D721Med (cell line): ENCODE measurements around the gene HOXB4.

Experiments used
- DNase-seq: peaks from one replicate; pipeline ENCODE4 v3.0.0; 2011; ENCODE audit warnings: low spot score; ENCODE audit not compliant: insufficient read length
- FAIRE-seq: peaks from 2 replicates; lab custom pipeline; 2011; peaks lifted over from hg19 to GRCh38; lab: Jason Lieb, UNC
- TF ChIP-seq, protein P1 (sequence below): IDR thresholded peaks from 2 replicates; pipeline ENCODE4 v1.5.1; 2012; ENCODE audit warnings: mild to moderate bottlenecking, control low read depth; ENCODE audit not compliant: insufficient read depth; ENCODE audit errors: missing control alignments

Gene HOXB4

DNA sequence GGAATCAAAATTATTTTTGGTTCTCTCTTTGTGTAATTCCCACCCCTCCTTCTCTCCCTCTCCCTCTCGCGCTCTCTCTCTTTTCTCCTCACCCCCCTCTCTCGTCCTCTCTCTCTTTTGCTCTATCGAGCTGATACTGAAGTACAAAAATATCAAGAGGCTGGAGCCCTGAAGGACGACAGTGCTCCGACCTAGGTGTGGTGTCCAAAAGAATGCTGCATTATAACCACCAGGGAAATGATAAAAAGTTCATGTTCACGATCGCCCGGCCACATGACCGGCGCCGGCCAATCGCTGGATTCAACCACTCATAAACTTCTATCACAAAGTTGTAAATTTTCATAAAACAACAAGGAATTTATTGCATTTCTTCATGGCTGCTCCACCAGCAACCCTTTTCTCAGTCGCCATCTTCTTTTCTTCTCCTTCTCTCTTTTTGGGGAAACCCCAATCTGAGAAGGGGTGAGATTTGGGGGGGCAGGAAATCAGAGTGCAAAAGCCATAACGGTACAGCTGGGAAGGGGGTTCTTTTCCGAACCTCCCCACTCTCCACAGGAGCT lies 26.7 kb upstream of the HOXB4 start, which contains the start of gene HOXB6:
TSS of gene HOXB6 (minus strand) at position 217 of the 560 bp plus-strand sequence. CDS start 6,836 bp downstream, outside the sequence.
- no peak for FAIRE-seq

GRCh38 chr17:48603959-48604769 lies 26.0 kb upstream of the HOXB4 start:
- no peak for DNase-seq
- no peak for FAIRE-seq
- TF ChIP-seq, protein P1, sequence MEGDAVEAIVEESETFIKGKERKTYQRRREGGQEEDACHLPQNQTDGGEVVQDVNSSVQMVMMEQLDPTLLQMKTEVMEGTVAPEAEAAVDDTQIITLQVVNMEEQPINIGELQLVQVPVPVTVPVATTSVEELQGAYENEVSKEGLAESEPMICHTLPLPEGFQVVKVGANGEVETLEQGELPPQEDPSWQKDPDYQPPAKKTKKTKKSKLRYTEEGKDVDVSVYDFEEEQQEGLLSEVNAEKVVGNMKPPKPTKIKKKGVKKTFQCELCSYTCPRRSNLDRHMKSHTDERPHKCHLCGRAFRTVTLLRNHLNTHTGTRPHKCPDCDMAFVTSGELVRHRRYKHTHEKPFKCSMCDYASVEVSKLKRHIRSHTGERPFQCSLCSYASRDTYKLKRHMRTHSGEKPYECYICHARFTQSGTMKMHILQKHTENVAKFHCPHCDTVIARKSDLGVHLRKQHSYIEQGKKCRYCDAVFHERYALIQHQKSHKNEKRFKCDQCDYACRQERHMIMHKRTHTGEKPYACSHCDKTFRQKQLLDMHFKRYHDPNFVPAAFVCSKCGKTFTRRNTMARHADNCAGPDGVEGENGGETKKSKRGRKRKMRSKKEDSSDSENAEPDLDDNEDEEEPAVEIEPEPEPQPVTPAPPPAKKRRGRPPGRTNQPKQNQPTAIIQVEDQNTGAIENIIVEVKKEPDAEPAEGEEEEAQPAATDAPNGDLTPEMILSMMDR, result no peak

More for the DNA sequence above, 26.7 kb upstream of the HOXB4 start, which contains the start of gene HOXB6:
- TF ChIP-seq, protein P1, result no peak
- DNase-seq, result no peak

- TF ChIP-seq, protein P1, result no peak
- FAIRE-seq, result no peak
- no peak for DNase-seq
Measured at GRCh38 chr17:48601539-48602425, 23.6 kb upstream of the HOXB4 start.

- FAIRE-seq (no peak), DNase-seq (no peak)
- TF ChIP-seq, protein P1, result no peak
Measured at GRCh38 chr17:48601207-48601538, 23.0 kb upstream of the HOXB4 start.

- TF ChIP-seq, protein P1, result no peak
- FAIRE-seq, result no peak
Measured at GRCh38 chr17:48600244-48601098, 22.3 kb upstream of the HOXB4 start.

DNA sequence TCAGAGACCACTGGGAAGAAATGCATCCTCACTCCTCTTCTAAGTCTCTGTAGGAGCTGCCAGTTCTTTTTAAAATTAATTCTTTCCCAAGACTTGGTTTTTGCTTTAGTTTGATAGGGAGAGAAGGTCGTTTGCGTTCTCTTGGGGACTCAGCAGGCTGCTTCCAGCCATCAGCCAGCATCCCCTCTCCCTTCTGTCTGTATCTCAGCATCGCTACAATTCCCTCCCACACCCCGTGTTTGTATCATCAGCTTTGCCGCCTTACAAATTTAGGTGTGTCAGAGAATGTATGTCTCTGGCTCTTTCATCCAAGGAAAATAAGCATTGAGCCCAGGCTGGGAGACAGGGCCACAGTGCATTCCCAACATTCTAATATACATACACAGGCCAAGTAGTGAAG lies 21.2 kb upstream of the HOXB4 start:
- FAIRE-seq (no peak), DNase-seq (no peak)
- TF ChIP-seq, protein P1, result no peak

More at GRCh38 chr17:48600244-48601098, 22.3 kb upstream of the HOXB4 start:
- no peak for DNase-seq
